GM23338 (cell line): ENCODE results near the gene SLC23A3. TPM values are rescaled to one million over a fixed set of nuclear protein-coding genes. Genes with fewer than 3 reads are reported as not detected.

Source experiments
- ATAC-seq: fragments of 200-7000 bp; cut with Tn5 transposase; 3 replicates; pipeline ENCODE4 v1.9.1; 2020
- DNase-seq: peaks from one replicate; pipeline ENCODE4 v3.0.0-alpha.2; 2015; ENCODE audit warnings: low spot score
- H2AFZ ChIP-seq: fragments of 200-600 bp; sonication (generic); 2 replicates; pipeline ENCODE4 v1.8.0; 2016; ENCODE audit warnings: antibody characterized with exemption, mild to moderate bottlenecking, moderate library complexity
- H3F3A ChIP-seq: fragments of 200-600 bp; sonication (generic); replicated peaks from 2 replicates; pipeline ENCODE4 v1.8.0; 2017; ENCODE audit warnings: antibody characterized with exemption, mixed run types, low read depth
- H3K27ac ChIP-seq: fragments of 200-600 bp; sonication (generic); 2 replicates; pipeline ENCODE4 v1.6.1; 2016; ENCODE audit warnings: low read depth
- H3K27me3 ChIP-seq: fragments of 200-600 bp; sonication (generic); 2 replicates; pipeline ENCODE4 v1.8.0; 2016; ENCODE audit warnings: mild to moderate bottlenecking, mixed run types, moderate library complexity; ENCODE audit not compliant: insufficient read depth
- H3K36me3 ChIP-seq: fragments of 200-600 bp; sonication (generic); 2 replicates; pipeline ENCODE4 v1.8.0; 2016; ENCODE audit warnings: mild to moderate bottlenecking; ENCODE audit not compliant: insufficient read depth
- H3K4me1 ChIP-seq: fragments of 200-600 bp; sonication (generic); 2 replicates; pipeline ENCODE4 v1.8.0; 2016; ENCODE audit warnings: mild to moderate bottlenecking, moderate library complexity; ENCODE audit not compliant: insufficient read depth
- H3K4me2 ChIP-seq: fragments of 200-600 bp; sonication (generic); 2 replicates; pipeline ENCODE4 v1.7.1; 2017; ENCODE audit warnings: mixed run types
- H3K4me3 ChIP-seq: fragments of 200-600 bp; sonication (generic); 2 replicates; pipeline ENCODE4 v1.6.1; 2016; ENCODE audit warnings: mixed run types
- H3K79me2 ChIP-seq: fragments of 200-600 bp; sonication (generic); replicated peaks from 2 replicates; pipeline ENCODE4 v1.8.0; 2017; ENCODE audit warnings: mild to moderate bottlenecking; ENCODE audit not compliant: insufficient read depth
- H3K9me2 ChIP-seq: fragments of 200-600 bp; sonication (generic); 2 replicates; pipeline ENCODE4 v1.8.0; 2017; ENCODE audit not compliant: insufficient read depth
- H4K20me1 ChIP-seq: fragments of 200-600 bp; sonication (generic); replicated peaks from 2 replicates; pipeline ENCODE4 v1.8.0; 2017; ENCODE audit warnings: mild to moderate bottlenecking; ENCODE audit not compliant: insufficient read depth
- H3K27ac Mint-ChIP-seq: 2 replicates; pipeline ENCODE4 v1.8.0; 2020; ENCODE audit warnings: inconsistent platforms, mild to moderate bottlenecking, moderate library complexity, mixed read lengths
- H3K27me3 Mint-ChIP-seq: 3 replicates; pipeline ENCODE4 v1.8.0; 2022; ENCODE audit warnings: low read depth, mild to moderate bottlenecking, moderate library complexity, mixed read lengths, inconsistent platforms; ENCODE audit not compliant: insufficient read depth, poor library complexity
- H3K36me3 Mint-ChIP-seq: 3 replicates; pipeline ENCODE4 v1.8.0; 2021; ENCODE audit warnings: low read depth, mild to moderate bottlenecking, inconsistent platforms, moderate library complexity, mixed read lengths
- H3K4me1 Mint-ChIP-seq: 3 replicates; pipeline ENCODE4 v1.8.0; 2020; ENCODE audit warnings: mild to moderate bottlenecking, inconsistent platforms, mixed read lengths
- H3K4me3 Mint-ChIP-seq: 3 replicates; pipeline ENCODE4 v1.8.0; 2021; ENCODE audit warnings: moderate library complexity, mild to moderate bottlenecking, inconsistent platforms, mixed read lengths
- H3K9me3 Mint-ChIP-seq: 3 replicates; pipeline ENCODE4 v1.8.0; 2020; ENCODE audit warnings: moderate library complexity, mild to moderate bottlenecking, inconsistent platforms, mixed read lengths
- CREB1 ChIP-seq: fragments of 250-450 bp; sonication (Bioruptor Pico); IDR thresholded peaks from 2 replicates; pipeline ENCODE4 v1.5.0; 2020; ENCODE audit warnings: low read depth, mild to moderate bottlenecking, moderate library complexity
- EZH2 ChIP-seq: fragments of 200-600 bp; sonication (generic); IDR thresholded peaks from one replicate; pipeline ENCODE4 v1.8.0; 2017; ENCODE audit warnings: antibody characterized with exemption, mild to moderate bottlenecking, low read depth; ENCODE audit not compliant: unreplicated experiment
- EZH2phosphoT487 ChIP-seq: fragments of 200-600 bp; sonication (generic); IDR thresholded peaks from one replicate; pipeline ENCODE4 v1.8.1; 2018; ENCODE audit warnings: antibody characterized with exemption; ENCODE audit not compliant: unreplicated experiment
- JUNB ChIP-seq: IDR thresholded peaks from one replicate; pipeline ENCODE4 v1.6.1; 2016; ENCODE audit warnings: antibody characterized with exemption; ENCODE audit not compliant: unreplicated experiment
- NANOG ChIP-seq: IDR thresholded peaks from 2 replicates; pipeline ENCODE4 v1.6.1; 2016; ENCODE audit warnings: antibody characterized with exemption, borderline replicate concordance
- POLR2AphosphoS5 ChIP-seq: IDR thresholded peaks from 2 replicates; pipeline ENCODE4 v1.6.1; 2016; ENCODE audit warnings: antibody characterized with exemption, low read depth
- STAT1 ChIP-seq: IDR thresholded peaks from one replicate; pipeline ENCODE4 v1.6.1; 2016; ENCODE audit warnings: antibody characterized with exemption; ENCODE audit not compliant: unreplicated experiment
- ZNF114 ChIP-seq: fragments of 250-450 bp; sonication (Bioruptor Pico); IDR thresholded peaks from 2 replicates; pipeline ENCODE4 v1.5.0; 2020; ENCODE audit warnings: mild to moderate bottlenecking, moderate library complexity
- ZNF331 ChIP-seq: fragments of 250-450 bp; sonication (Bioruptor Pico); IDR thresholded peaks from 2 replicates; pipeline ENCODE4 v1.5.0; 2020; ENCODE audit warnings: low read depth, mild to moderate bottlenecking, moderate library complexity
- ZNF462 ChIP-seq: fragments of 250-450 bp; sonication (Bioruptor Pico); IDR thresholded peaks from 2 replicates; pipeline ENCODE4 v1.5.0; 2020; ENCODE audit warnings: mild to moderate bottlenecking, moderate library complexity
- polyA plus RNA-seq: library from polyadenylated mRNA; unstranded; fragments of >200 nt; fragmentation: Nextera tagmentation; extraction: Ambion mirVana; gene quantifications from 2 replicates; pipeline ENCODE4 v1.2.1, GENCODE V29; 2016
- total RNA-seq: library from RNA; depleted of rRNA; stranded (reverse); fragments of >200 nt; shearing (Covaris generic); gene quantifications from 2 replicates; pipeline ENCODE4 v1.2.3, GENCODE V29; 2014
- TF ChIP-seq, protein P1 (sequence below): IDR thresholded peaks from 2 replicates; pipeline ENCODE4 v1.6.1; 2016; ENCODE audit warnings: antibody characterized with exemption
- TF ChIP-seq, protein P2 (sequence below), 2 experiments: fragments of 200-600 bp in 1 of 2; sonication (generic) in 1 of 2; conservative IDR thresholded peaks; 2 replicates each; pipeline versions ENCODE4 v1.5.1 to v1.6.1; 2016 to 2017; ENCODE audit warnings: antibody characterized with exemption in 2 of 2, low read depth in 2 of 2, mild to moderate bottlenecking in 2 of 2, moderate library complexity in 1 of 2
- TF ChIP-seq, protein P3 (sequence below): IDR thresholded peaks from one replicate; pipeline ENCODE4 v1.6.1; 2018; ENCODE audit warnings: antibody characterized with exemption; ENCODE audit not compliant: unreplicated experiment

Gene SLC23A3
- total and polyA plus RNA-seq, 2 experiments from 2014 or later = 0.10 to 0.73 TPM

- Histone ChIP-seq H4K20me1 (no peaks in the 10 kb centered on the region; the same call in 1 of the 2 replicates), H3K4me2 (no peak overlapping the region), H3K4me3 (no peak overlapping the region), H3K27me3 (no peaks in the 10 kb centered on the region), H3K79me2 (no peaks in the 10 kb centered on the region), H3K36me3 (no peaks in the 10 kb centered on the region), H3K27ac (no peak overlapping the region), H3K9me2 (no peaks in the 10 kb centered on the region), H3F3A (no peaks in the 10 kb centered on the region), H3K4me1 (no peaks in the 10 kb centered on the region), H2AFZ (no peak overlapping the region)
- peaks cover 12% of the 10 kb centered on the region for H3K4me1 Mint-ChIP-seq
- no peak overlapping the region for H3K27ac Mint-ChIP-seq
- H3K36me3 Mint-ChIP-seq = no peaks in the 10 kb centered on the region
- no peak for DNase-seq
- no peaks in the 10 kb centered on the region for H3K9me3 Mint-ChIP-seq
- no peak for ATAC-seq
- H3K27me3 Mint-ChIP-seq = peaks cover 5% of the 10 kb centered on the region
- no peak for TF ChIP-seq ZNF462 (CRISPR knock-in tag)
- TF ChIP-seq, protein P1, sequence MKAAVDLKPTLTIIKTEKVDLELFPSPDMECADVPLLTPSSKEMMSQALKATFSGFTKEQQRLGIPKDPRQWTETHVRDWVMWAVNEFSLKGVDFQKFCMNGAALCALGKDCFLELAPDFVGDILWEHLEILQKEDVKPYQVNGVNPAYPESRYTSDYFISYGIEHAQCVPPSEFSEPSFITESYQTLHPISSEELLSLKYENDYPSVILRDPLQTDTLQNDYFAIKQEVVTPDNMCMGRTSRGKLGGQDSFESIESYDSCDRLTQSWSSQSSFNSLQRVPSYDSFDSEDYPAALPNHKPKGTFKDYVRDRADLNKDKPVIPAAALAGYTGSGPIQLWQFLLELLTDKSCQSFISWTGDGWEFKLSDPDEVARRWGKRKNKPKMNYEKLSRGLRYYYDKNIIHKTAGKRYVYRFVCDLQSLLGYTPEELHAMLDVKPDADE = no peak
- no peak for TF ChIP-seq EZH2
- no peak for TF ChIP-seq EZH2phosphoT487
- no peak for TF ChIP-seq JUNB
- TF ChIP-seq, protein P2, sequence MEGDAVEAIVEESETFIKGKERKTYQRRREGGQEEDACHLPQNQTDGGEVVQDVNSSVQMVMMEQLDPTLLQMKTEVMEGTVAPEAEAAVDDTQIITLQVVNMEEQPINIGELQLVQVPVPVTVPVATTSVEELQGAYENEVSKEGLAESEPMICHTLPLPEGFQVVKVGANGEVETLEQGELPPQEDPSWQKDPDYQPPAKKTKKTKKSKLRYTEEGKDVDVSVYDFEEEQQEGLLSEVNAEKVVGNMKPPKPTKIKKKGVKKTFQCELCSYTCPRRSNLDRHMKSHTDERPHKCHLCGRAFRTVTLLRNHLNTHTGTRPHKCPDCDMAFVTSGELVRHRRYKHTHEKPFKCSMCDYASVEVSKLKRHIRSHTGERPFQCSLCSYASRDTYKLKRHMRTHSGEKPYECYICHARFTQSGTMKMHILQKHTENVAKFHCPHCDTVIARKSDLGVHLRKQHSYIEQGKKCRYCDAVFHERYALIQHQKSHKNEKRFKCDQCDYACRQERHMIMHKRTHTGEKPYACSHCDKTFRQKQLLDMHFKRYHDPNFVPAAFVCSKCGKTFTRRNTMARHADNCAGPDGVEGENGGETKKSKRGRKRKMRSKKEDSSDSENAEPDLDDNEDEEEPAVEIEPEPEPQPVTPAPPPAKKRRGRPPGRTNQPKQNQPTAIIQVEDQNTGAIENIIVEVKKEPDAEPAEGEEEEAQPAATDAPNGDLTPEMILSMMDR (conservative IDR thresholded peaks at IDR 0.05; ENCODE audit: low read depth in 2 of 2) = no peak
- TF ChIP-seq ZNF331 (CRISPR knock-in tag) = no peak
- TF ChIP-seq, protein P3, sequence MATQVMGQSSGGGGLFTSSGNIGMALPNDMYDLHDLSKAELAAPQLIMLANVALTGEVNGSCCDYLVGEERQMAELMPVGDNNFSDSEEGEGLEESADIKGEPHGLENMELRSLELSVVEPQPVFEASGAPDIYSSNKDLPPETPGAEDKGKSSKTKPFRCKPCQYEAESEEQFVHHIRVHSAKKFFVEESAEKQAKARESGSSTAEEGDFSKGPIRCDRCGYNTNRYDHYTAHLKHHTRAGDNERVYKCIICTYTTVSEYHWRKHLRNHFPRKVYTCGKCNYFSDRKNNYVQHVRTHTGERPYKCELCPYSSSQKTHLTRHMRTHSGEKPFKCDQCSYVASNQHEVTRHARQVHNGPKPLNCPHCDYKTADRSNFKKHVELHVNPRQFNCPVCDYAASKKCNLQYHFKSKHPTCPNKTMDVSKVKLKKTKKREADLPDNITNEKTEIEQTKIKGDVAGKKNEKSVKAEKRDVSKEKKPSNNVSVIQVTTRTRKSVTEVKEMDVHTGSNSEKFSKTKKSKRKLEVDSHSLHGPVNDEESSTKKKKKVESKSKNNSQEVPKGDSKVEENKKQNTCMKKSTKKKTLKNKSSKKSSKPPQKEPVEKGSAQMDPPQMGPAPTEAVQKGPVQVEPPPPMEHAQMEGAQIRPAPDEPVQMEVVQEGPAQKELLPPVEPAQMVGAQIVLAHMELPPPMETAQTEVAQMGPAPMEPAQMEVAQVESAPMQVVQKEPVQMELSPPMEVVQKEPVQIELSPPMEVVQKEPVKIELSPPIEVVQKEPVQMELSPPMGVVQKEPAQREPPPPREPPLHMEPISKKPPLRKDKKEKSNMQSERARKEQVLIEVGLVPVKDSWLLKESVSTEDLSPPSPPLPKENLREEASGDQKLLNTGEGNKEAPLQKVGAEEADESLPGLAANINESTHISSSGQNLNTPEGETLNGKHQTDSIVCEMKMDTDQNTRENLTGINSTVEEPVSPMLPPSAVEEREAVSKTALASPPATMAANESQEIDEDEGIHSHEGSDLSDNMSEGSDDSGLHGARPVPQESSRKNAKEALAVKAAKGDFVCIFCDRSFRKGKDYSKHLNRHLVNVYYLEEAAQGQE = no peak
- TF ChIP-seq STAT1 = no peak
- no peak for TF ChIP-seq POLR2AphosphoS5
- no peak for TF ChIP-seq CREB1 (CRISPR knock-in tag)
- no peak for TF ChIP-seq NANOG
- TF ChIP-seq ZNF114 = no peak
- H3K4me3 Mint-ChIP-seq = no peak overlapping the region
These were observed 57.8 kb downstream of the SLC23A3 start for GRCh38 chr2:219112062-219112406.
